HG03342 (cell line): ENCODE results near the gene C9orf85.
"Not testable (repeated sequence)": the region's sequence is repeated elsewhere in the genome, so short reads cannot be mapped to it uniquely, and the experiment has no call there.

Experiments
- ATAC-seq: cut with Tn5 transposase; IDR thresholded peaks from one replicate; pipeline ENCODE4 v1.9.1; 2021; ENCODE audit warnings: mild to moderate bottlenecking, moderate library complexity; ENCODE audit not compliant: unreplicated experiment

Gene C9orf85

DNA sequence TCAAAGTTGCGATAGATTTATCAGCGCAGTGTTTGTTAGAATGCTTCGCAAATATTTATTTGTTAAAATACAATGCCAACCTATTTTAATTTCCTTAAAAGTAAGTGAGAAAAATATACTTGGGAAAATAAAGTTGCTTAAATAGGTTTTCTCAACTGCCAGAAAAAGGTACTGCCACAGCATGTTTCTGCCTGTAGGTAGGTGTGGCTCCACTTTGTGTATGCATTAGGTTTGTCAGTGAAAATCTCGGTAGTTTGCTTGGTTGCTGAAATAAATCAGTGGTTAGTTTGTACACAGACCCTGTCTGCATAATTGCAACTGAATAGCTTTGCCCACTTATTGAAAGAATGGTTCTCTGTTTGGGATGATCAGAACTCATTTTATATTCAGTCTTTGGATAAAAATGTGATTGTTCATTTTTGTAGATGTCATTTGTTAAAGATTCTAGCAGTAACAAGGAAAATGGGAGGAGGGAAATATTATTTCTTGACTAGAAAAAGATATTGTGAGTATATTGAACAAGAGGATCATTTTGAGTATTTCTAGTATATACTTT is 25.7 kb downstream of the C9orf85 start:
- ATAC-seq = no peak

DNA sequence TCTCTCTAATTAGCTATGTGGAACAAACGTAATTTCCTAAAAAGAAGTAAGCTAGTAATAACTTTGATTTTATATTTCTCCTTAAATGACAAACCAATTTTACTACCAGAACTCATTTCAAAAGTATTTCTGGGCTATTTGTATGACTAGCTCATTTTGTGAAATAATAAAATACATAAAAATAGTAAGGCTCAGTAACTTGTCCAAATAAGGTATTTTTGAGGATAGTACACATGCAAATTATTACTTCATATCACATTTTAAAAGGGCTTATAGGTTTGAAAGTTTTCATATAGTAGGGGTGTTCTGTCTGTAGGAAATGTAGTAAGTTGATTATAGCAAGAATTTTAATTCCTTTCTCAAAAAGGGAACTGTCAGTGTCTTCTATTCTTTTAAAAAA is 26.5 kb downstream of the C9orf85 start:
- no peak for ATAC-seq

DNA sequence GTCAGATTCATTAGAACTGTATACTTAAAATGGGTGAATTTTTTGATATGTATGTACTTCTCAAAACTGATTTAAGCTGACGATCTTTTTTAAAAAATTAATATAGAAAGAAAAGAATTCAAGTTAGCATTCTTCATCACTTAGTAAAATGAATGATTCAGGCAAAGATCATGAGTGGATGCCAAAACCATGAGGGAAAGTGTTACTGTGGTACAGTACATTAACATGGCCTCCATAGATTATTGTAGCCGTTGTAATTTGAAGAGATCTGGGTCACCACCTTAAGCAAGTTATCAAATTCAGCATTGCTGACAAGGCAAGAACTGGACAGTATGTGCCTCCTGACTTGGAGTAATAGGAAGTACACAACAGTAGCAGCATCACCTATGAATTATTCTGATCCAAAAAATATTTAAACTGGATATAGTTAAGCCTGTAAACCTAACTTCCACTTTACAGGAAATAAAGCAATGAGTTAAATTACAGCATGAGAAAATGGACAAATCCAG is 29.7 kb downstream of the C9orf85 start:
- ATAC-seq = no peak

DNA sequence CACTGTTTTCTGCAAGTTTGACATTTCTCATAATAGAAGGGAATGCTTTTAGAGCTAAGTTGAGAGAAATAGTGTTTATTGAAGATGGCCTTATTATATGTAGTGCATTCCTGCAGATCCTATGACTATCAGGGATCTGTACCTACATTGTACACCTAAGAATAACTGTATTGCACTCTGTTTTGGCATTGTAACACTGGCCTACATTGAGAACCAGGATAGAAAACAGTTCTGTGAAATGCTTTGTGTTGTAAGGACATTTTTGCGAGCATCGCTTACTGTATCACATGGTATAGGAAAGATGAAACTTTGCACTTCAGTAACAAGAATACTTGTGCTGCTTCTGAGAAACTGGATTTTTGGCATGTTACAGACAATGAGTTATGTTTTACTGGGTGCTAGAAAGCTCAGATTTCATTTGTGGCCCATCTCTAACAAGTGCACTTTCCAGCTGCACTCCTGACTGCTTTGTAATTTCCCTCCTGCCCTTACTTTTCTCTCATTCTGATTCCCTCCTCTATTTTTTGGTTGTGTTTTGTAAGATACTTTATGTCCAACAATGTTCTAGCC is 30.6 kb downstream of the C9orf85 start:
- ATAC-seq = no peak

DNA sequence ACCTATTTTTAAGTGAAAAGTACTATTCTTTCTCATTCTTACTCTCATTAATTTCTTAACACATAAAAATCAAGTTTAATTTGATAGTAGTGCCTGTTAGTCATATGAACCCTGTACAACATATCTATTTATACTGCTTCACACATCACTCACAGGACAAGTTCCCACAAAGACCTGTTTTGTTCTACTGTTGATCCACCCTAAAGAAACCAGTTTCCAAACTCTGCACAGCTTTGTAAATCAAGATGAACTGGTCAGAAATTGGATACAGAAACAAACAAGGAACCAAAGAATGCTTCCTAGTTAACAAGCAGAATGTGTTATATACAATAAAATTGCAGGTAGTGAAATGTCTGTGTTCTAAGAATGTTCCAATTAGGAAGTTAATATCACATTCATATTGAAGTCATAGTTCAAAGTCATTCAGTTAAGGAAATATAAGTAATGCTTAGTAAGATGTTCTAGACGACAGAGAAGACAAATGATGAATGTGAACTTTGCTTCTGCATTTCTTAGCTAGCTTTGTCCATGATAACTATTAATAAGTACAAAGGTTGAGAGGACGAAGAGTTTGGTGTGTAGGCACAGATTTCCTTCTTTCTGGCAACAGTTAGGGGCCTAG is 33.4 kb downstream of the C9orf85 start:
- no peak for ATAC-seq

DNA sequence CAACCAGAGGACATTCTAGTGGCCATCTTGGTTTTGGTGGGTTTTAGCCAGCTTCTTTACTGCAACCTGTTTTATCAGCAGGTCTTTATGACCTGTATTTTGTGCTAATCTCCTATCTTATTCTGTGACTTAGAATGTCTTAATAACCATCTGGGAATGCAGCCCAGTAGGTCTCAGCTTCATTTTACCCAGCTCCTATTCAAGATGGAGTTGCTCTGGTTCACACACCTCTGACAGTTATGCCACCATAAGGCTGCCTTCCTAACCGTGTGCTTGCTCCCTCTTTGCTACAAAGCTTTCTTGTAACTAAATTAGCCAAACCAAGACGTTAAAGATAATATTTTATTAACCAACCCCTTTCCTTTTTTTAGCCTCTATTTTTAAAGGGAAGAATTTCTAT is 43.2 kb downstream of the C9orf85 start:
- ATAC-seq = not testable (repeated sequence)

DNA sequence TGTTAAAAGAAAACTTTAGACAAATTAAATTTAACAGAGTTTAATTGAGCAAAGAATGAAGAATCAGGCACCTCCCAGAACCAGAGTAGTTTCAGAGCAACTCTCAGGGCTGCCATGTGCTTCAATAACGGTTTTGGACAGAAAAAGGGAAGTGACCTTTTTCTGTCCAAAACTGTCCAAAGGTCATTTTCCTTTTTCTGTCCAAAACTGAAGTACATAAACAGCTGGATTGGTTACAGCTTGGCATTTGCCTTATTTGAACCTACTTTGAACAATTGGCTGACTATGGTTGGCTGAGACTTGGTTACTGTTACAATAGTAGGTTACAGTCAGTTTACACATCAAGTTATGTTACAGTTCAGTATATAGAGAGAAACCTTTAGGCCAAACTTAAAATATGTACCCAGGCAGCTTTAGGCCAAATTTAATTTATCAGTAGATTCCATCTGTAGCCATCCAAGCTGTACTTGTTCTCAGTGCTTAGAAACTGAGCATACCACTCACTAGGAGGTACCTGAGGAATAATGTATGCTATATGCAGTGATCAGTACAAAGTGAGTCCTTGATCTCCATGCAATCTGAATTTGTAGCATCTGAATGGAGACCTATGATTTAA is 44.0 kb downstream of the C9orf85 start:
- peak; percentile 59 for ATAC-seq

DNA sequence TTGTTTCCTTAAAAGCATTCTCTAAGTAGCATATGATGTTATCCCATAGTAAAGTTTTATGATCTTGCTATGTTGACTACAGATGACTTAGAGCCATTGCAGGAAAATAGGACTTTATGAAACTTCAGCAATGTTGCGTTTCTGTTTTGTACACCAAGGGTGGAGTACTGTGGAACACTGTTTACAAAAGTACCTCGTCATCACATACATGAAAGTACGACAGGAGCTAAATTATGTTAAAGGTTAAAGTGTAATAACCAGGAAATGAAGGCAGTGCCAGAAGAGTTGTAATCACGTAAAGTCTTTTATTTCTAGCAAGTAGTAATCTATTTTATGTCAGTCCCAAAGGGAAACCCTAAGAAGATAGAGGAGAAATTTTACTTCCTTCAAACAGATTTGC is 50.9 kb downstream of the C9orf85 start:
- no peak for ATAC-seq

DNA sequence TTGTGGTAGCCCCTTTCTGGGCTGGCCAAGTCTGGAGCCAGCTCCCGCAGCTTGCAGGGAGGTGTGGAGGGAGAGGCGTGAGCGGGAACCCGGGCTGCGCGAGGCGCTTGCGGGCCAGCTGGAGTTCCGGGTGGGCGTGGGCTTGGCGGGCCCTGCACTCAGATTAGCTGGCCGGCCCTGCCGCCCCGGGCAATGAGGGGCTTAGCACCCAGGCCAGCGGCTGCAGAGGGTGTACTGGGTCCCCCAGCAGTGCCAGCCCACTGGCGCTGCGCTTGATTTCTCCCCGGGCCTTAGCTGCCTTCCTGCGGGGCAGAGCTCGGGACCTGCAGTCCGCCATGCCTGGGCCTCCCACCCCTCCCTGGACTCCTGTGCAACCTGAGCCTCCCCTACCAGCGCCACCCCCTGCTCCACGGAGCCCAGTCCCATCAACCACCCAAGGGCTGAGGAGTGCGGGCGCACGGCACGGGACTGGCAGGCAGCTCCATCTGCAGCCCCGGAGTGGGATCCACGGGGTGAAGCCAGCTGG is 52.1 kb downstream of the C9orf85 start:
- not testable (repeated sequence) for ATAC-seq

DNA sequence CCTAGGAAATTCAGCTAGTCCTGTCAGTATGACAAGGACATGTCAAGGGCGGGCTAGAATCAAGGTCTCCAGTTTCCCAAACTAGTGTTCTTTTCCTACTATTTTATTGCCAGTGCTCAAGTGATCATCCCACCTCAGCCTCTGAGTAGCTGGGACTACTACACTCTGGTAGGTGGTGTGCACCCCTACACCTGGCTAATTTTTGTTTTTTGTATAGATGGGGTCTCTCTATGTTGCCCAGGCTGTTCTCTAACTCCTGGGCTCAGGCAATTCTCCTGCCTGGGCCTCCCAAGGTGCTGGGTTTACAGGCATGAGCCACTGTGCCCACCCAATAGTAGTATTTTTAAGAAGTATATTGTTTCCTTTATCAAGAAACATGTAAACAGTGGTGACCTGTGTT is 54.0 kb downstream of the C9orf85 start:
- ATAC-seq = no peak

DNA sequence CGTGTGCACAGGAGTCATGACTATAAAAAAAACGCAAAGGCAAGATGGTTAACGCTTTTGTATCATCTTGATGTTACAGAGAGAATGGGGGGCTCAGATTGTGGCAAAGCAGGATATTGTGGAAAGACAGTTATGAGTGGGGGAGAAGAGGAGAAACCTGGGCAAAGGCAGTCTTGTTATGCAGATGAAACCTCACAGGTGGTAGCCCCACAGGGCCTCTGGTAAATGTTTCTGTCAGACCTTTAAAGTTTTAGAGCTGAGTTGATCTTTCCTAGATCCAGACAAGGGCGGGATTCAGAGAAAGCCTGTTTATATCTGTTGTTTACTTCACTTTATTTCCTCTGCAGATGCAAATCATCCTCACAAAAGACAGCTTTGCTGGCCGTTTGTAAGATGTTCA is 55.2 kb downstream of the C9orf85 start:
- ATAC-seq = no peak

DNA sequence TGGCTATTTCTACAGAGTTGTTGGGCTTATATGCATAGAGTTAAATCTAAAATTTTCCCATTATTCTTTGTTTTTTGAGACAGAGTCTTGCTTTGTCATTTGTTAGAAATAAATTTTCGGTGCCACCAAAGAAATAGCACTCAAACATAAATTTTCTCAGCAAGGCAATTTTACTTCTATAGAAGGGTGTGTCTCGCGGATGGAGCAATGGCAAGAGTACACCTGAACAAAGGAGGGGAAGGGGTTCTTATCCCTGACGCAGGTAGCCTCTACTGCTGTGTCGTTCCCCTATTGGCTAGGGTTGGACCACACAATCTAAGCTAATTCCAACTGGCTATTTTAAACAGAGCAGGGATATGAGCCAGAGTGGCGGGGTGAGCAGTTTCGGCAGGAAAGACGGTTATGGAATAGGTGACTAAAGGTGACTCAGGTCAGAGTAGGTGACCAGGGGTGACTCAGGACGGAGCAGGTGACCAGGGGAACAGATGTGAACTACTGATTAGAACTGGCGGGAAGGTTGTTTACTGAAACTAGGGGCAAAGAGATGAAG is 57.2 kb downstream of the C9orf85 start:
- no peak for ATAC-seq

DNA sequence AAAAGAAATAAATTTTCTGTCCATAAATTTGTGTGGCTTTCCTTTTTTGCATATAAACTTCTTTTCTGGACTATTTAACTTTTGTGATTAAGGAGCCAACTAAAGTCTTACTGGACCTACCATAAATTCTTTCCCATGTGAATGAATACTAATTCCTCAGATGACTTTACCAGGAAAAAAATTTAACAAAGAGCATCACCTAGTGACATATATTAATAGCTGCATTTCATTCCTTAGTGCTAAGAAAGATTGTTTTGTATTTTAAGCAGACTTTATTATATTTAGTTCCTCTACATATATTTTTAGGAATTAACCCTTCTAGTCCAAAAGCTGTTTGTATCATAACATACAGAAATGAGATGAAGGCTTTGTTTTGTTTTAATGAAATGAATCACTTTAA is 64.4 kb downstream of the C9orf85 start:
- no peak for ATAC-seq

DNA sequence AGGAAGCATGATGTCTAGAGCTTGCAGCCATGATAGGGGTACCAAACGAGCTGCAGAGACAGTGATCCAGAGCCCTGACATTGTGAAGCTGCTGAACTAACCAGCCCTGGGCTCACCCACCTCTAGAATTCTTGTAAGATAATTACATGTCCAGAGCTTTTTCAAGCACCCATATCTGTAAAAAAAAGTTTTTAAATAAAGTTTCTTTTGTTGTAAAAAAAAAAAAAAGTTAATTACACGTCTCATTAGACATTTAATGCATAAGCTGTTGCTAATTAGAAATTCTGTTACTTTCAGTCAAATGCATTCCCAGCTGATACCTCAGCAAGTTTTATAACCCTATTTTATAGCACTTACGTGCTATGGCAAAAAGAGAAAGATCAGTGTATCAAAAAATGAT is 65.6 kb downstream of the C9orf85 start:
- ATAC-seq = no peak

DNA sequence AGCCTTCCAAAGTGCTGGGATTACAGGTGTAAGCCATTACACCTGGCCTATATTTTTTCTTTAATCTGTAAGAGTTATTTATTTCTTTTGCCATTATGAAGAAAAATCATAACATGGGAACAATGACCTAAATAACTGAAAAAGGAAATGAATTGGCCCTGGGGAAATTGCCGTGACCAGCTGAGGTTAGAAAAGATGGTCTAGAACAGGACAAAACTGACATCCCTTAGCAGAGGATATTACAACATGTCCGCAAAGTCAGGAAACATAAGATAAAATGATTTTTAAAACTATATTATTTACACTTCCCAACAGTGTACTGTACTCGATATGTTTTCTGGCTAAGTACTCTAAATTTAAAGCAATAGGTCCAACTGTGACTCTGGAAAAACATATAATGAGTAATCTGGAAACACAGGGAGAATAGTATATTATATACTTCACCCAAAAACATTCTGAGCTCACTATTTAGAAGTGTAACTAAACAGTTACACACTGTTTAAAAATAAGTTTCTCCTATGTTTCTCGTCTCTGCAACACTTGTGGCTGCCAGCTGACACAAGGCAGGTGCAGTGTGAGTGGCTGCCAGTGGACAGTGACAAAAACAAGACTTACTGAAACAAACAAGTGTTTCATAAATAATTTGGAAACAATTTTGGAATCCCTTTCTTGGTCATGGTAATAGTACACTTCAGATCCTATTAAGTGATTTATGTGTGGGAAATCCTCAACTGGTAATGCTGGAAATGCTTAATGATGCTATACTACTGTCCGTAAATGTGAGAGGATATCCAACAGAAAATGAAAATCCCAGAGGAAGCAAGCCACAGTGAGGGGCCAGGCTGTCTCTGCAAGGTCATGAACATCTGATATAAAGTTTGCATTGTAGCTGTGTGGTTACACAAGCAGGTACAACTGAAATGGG is 69.1 kb downstream of the C9orf85 start:
- ATAC-seq = no peak

DNA sequence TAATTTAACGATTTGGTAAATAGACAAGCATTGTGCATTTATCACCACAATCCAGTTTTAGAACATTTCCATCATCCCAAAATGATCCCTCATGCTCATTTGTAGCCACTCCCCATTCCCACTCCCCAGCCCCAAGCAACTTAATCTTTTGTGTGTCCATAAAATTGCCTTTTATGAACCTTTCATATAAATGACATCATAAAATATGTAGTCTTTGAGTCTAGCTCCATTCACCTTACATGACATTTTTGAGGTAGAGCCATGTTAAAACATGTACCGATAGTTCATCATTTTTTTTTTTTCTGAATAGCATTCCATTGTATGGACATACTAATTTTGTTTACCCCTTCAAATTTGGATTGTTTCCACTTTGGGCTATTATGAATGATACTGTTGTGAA is 70.5 kb downstream of the C9orf85 start:
- no peak for ATAC-seq

DNA sequence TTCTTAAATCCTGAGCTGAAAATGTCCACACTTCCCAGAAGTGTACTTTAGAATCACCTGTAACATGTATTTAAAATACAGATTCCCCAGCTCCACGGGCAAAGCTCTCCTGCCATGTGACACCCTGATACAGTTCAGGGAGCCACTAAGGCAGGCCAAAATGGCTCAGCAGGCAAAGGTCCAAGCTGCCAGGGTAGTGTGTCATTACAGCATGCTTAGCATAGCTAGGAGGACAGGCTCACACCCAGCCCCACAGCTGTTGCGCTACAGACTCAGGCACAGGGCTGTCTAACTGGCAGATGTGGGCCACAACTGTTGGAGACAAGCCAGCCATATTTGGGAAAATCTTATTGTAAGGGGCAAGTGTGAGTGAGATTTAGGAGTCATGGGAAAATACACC is 73.0 kb downstream of the C9orf85 start:
- ATAC-seq = no peak

DNA sequence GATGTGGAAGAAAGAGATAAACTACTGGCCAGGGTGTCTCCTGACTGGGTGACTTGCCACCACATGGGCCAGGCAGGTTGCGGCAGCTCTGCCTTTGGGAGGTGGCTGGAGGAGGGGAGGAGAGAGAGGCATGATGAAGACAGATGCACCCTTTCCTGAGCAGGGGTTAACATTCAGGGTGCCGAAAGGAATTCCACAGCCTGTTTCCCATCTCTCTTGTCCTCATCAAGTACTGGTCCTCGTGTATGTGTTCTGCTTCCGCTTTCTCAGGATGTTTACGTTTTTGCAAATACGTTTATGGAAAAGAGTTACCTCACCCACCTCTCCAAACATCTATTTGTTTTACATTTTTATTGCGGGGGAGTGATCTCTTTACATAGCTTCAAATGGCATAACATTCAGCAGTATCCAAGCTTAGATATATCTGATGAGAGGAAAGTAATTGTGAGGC is 73.4 kb downstream of the C9orf85 start:
- ATAC-seq = no peak

DNA sequence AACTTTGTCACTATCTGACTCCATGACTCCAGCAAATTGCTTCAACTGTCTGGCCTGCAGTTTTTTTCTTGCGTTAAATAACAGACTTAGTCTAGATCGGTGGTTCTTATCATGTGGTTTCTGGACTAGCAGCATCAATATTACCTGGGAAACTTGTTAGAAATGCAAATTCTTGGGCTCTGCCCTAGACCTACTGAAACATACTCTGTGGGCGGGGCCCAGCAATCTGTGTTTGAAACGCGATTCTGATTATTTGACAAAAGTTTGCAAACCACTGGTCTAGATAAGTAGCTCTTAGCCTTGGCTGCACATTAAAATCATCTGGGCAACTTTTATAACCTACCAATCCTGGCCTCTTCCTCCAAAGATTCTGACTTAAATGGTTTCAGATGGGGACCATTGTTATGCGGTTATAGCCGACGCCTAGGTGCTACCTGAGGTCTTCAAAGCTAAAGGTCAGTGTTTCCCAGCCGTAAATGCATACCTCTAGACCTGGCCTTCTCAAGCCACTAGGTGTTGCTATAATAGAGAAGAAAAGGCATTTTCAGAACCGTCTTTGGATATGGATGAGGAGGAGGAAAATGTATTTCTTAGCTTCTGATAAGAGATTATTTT is 74.0 kb downstream of the C9orf85 start:
- no peak for ATAC-seq

DNA sequence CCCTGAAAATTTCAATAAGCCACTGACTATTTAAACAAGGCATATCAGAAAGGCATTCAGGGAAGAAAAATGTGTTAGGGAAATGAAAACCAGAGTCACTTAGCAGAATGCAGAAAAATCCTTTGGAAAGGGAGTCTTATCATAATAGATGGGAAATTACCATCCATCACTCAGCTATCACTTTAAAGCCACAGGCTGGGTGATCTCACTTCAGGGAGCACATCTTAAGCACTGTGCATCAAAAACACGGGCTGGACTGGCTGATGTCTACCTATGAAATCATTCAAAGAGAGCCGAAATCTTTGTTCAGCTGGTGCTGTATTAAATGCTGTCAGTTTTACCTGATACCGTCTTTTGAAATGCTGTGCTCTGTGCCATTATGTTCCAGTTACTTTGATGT is 75.5 kb downstream of the C9orf85 start:
- no peak for ATAC-seq
